ENCODE measurements around the gene WASF2.

DNA sequence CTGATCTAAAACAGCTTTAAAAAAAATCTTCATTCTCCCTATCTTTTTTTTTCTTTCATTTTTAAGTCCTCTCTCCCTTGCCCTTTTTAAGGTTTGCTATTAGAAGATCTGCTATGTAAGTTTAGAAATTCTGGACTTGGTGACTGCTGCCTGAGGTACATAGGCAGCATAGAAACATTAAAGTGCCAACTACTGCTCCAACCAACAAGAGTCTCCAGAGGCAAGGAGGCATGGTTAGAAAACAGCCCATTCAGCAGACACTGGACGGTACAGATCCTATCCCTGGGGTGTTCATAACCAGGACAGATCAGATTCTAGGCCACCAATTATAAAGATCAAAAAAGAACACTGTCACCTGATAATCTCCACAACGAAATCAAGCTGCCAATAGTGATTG is 60.9 kb downstream of the WASF2 start:
- TF ChIP-seq, protein P1, sequence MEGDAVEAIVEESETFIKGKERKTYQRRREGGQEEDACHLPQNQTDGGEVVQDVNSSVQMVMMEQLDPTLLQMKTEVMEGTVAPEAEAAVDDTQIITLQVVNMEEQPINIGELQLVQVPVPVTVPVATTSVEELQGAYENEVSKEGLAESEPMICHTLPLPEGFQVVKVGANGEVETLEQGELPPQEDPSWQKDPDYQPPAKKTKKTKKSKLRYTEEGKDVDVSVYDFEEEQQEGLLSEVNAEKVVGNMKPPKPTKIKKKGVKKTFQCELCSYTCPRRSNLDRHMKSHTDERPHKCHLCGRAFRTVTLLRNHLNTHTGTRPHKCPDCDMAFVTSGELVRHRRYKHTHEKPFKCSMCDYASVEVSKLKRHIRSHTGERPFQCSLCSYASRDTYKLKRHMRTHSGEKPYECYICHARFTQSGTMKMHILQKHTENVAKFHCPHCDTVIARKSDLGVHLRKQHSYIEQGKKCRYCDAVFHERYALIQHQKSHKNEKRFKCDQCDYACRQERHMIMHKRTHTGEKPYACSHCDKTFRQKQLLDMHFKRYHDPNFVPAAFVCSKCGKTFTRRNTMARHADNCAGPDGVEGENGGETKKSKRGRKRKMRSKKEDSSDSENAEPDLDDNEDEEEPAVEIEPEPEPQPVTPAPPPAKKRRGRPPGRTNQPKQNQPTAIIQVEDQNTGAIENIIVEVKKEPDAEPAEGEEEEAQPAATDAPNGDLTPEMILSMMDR (IDR thresholded peaks at IDR 0.05), result no peak
- no peak for TF ChIP-seq POLR2AphosphoS5 (IDR thresholded peaks at IDR 0.05)
- no peak for TF ChIP-seq POLR2A (IDR thresholded peaks at IDR 0.05)

All from breast epithelium (tissue), 3 donors.